SH-SY5Y (cell line): ENCODE measurements around the gene NDUFC1.

ENCODE experiments used
- GATA2 ChIP-seq: IDR thresholded peaks from 2 replicates; pipeline ENCODE4 v1.6.1; 2011; ENCODE audit warnings: mild to moderate bottlenecking, low read depth, low read length
- GATA3 ChIP-seq: IDR thresholded peaks from 2 replicates; pipeline ENCODE4 v1.6.1; 2011; ENCODE audit warnings: low read depth, mild to moderate bottlenecking, low read length, moderate library complexity

- TF ChIP-seq GATA3 = no peak
- TF ChIP-seq GATA2 = no peak
Measured at GRCh38 chr4:139316733-139317132, 14.5 kb upstream of the NDUFC1 start.
